ENCODE data around the gene FAM234B. TPM values are rescaled to one million over a fixed set of nuclear protein-coding genes. Genes with fewer than 3 reads are reported as not detected.

The FAM234B gene
- total RNA-seq, 3 donors from 2014 or later, result 4.6 to 21.4 (median 16.4) TPM

DNA sequence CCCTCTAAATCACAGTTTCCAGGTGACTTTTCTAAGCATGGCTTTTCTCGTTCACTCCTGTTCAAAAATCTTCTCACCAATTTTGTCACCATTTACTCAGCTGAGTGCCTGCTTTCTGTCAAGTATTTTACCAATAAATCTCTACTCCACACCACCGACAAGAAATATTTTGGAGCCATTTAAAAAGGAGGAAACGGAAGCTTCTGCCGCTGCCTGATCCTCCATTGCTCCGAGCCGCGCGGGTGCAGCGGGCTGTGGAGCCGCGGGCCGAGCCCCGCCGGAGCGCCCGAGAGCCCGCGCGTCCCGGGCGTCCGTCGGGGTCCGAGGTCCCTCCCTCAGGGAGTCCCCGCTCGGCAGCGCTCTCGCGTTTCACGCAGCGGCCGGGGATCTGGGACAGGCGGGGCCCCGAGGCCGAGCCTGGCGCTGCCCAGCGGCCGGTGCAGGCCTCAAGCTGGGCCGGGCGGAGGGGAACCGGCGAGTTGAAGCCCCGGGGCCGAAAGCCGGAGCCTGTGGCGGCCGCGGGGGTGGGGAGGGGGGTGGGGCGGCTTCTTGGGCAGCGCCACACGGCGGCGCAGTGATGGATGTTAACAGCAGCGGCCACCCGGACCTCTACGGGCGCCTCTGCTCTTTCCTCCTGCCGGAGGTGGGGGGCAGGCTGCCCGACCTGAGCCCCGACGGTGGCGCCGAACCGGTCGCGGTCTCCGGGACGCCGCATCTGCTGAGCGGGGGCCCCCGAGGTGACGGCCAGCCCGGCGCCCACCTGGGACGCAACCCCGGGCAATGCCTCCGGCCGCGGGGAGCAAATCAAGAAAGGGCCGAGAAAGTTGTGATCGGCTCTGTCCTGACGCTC is 43.0 kb upstream of the FAM234B start:
- no peaks in the 10 kb centered on the region for H3K27me3 ChIP-seq
- H3K27ac ChIP-seq, result peak overlapping the region; percentile 96
- no peaks in the 10 kb centered on the region for H3K36me3 ChIP-seq
- peak in 1 of 2 donors; percentile 53 for DNase-seq (ENCODE audit: low spot score in 2 of 2)
- H3K4me1 ChIP-seq, result peaks cover 0 to 5% of the 10 kb centered on the region in 2 donors
- H3K4me3 ChIP-seq, result peak overlapping the region; percentile 59 to 95 (median 82)
- no peaks in the 10 kb centered on the region for H3K9me3 ChIP-seq
- no peak for TF ChIP-seq POLR2AphosphoS5 (IDR thresholded peaks at IDR 0.05)
- TF ChIP-seq, protein P1, sequence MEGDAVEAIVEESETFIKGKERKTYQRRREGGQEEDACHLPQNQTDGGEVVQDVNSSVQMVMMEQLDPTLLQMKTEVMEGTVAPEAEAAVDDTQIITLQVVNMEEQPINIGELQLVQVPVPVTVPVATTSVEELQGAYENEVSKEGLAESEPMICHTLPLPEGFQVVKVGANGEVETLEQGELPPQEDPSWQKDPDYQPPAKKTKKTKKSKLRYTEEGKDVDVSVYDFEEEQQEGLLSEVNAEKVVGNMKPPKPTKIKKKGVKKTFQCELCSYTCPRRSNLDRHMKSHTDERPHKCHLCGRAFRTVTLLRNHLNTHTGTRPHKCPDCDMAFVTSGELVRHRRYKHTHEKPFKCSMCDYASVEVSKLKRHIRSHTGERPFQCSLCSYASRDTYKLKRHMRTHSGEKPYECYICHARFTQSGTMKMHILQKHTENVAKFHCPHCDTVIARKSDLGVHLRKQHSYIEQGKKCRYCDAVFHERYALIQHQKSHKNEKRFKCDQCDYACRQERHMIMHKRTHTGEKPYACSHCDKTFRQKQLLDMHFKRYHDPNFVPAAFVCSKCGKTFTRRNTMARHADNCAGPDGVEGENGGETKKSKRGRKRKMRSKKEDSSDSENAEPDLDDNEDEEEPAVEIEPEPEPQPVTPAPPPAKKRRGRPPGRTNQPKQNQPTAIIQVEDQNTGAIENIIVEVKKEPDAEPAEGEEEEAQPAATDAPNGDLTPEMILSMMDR (IDR thresholded peaks at IDR 0.05), result peak in 1 of 3 donors; percentile 25
- intact Hi-C loops (cut with DNase I; ENCODE audit: low total_unique reads), result no loop called here

DNA sequence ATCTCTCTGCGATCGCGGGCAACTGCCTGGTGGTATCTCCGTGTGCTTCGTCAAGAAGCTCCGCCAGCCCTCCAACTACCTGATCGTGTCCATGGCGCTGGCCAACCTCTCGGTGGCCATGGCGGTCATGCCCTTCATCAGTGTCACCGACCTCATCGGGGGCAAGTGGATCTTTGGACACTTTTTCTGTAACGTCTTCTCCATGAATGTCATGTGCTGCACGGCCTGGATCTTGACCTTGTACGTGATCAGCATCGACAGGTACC is 42.5 kb upstream of the FAM234B start:
- TF ChIP-seq, protein P1 (IDR thresholded peaks at IDR 0.05), result no peak
- no peak for TF ChIP-seq POLR2AphosphoS5 (IDR thresholded peaks at IDR 0.05)
- TF ChIP-seq POLR2A (IDR thresholded peaks at IDR 0.05), result no peak
- Histone ChIP-seq H3K9me3 (no peaks in the 10 kb centered on the region), H3K36me3 (no peaks in the 10 kb centered on the region), H3K27ac (peak overlapping the region; percentile 96), H3K27me3 (no peaks in the 10 kb centered on the region), H3K4me1 (peaks cover 0 to 5% of the 10 kb centered on the region in 2 donors), H3K4me3 (peak overlapping the region; percentile 59 to 95 (median 82))
- no peak for DNase-seq (ENCODE audit: low spot score in 2 of 2)
- intact Hi-C loops (cut with DNase I; ENCODE audit: low total_unique reads), result no loop called here

DNA sequence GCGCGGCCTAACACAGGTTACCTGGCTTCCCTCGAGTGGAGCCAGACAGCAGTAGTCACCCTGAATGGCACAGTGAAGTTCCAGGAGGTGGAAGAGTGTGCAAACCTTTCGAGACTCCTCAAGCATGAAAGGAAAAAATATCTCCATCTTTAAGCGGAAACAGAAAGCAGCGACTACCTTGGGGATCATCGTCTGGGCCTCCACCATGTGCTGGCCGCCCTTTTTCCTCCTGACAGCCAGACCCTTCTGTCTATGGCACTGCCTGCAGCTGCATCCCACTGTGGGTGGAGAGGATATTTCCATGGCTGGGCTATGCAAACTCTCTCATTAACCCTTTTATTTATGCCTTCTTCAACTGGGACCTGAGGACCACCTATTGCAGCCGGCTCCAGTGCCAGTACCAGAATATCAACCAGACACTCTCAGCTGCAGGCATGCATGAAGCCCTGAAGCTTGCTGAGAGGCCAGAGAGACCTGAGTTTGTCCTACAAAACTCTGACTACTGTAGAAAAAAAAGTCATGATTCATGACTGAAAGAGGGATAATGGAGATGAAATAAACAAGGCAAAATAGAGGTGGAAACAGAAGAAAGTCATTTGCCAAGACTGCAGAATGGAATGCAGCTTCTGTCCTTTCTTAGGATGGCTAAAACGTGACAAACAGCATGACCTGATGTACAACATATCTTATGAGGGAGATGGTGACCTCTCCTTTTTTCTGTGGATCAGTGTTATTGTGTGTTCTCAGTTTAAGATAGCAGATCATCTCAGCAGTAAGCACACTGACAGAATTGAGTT is 41.7 kb upstream of the FAM234B start:
- Histone ChIP-seq H3K9me3 (no peaks in the 10 kb centered on the region), H3K27ac (no peak overlapping the region), H3K27me3 (no peaks in the 10 kb centered on the region), H3K36me3 (no peaks in the 10 kb centered on the region), H3K4me1 (peaks cover 0 to 5% of the 10 kb centered on the region in 2 donors), H3K4me3 (peak overlapping the region in 1 of 3 donors; percentile 95)
- intact Hi-C loops (cut with DNase I; ENCODE audit: low total_unique reads), result no loop called here
- TF ChIP-seq POLR2A (IDR thresholded peaks at IDR 0.05) (no peak), POLR2AphosphoS5 (IDR thresholded peaks at IDR 0.05) (no peak)
- TF ChIP-seq, protein P1 (IDR thresholded peaks at IDR 0.05), result no peak
- no peak for DNase-seq (ENCODE audit: low spot score in 2 of 2)

DNA sequence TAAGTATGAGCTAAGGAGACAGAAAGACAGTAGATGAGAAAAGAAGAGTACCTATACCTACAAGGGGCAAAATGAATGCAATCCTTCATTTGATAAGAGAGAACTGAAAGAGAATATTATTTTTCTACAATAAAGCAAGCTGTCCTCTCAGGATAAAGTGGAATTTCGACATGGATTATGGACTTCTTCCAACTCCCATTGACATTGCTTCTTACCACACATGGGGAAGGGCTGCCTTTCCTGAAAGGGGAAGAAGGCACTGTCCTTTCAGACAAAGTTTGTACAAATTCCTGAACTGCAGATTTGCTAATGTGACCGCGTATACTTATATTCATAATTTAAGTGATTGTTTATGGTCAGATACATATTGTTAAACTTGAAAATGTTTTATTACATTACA is 39.8 kb upstream of the FAM234B start:
- intact Hi-C loops (cut with DNase I; ENCODE audit: low total_unique reads), result no loop called here
- H3K27me3 ChIP-seq, result no peaks in the 10 kb centered on the region
- H3K36me3 ChIP-seq, result no peaks in the 10 kb centered on the region
- no peaks in the 10 kb centered on the region for H3K9me3 ChIP-seq
- no peaks in the 10 kb centered on the region for H3K4me1 ChIP-seq
- H3K27ac ChIP-seq, result no peak overlapping the region
- no peak for TF ChIP-seq POLR2AphosphoS5 (IDR thresholded peaks at IDR 0.05)
- no peak for TF ChIP-seq POLR2A (IDR thresholded peaks at IDR 0.05)
- TF ChIP-seq, protein P1 (IDR thresholded peaks at IDR 0.05), result no peak
- no peak overlapping the region for H3K4me3 ChIP-seq
- DNase-seq (ENCODE audit: low spot score in 2 of 2), result no peak

DNA sequence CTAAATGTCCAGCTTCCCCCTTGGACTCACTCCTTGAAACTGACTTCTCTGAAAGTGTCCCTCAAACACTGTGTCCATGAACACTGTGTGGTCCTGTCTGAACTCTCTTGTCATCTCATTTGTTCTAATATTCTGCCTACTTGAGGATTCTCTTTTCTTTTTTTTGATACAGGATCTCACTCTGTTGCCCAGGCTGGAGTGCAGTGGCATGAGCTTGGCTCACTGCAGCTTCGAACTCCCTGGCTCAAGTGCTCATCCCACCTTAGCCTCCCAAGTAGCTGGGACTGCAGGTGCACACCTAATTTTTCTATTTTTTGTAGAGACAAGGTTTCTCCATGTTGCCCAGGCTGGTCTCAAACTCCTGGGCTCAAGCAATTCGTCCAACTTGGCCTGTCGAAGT is 39.2 kb upstream of the FAM234B start:
- Histone ChIP-seq H3K36me3 (no peaks in the 10 kb centered on the region), H3K4me1 (no peaks in the 10 kb centered on the region), H3K9me3 (no peaks in the 10 kb centered on the region), H3K27ac (no peak overlapping the region), H3K4me3 (no peak overlapping the region), H3K27me3 (no peaks in the 10 kb centered on the region)
- intact Hi-C loops (cut with DNase I; ENCODE audit: low total_unique reads), result no loop called here
- TF ChIP-seq POLR2AphosphoS5 (IDR thresholded peaks at IDR 0.05), result no peak
- TF ChIP-seq, protein P1 (IDR thresholded peaks at IDR 0.05), result no peak
- TF ChIP-seq POLR2A (IDR thresholded peaks at IDR 0.05), result no peak
- DNase-seq (ENCODE audit: low spot score in 2 of 2), result no peak
